Measurements from ENCODE around the gene TMEM141.
"Not testable (repeated sequence)": the region's sequence is repeated elsewhere in the genome, so short reads cannot be mapped to it uniquely, and the experiment has no call there.

The TMEM141 gene

GRCh38 chr9:136773386-136774044 lies 17.6 kb upstream of the TMEM141 start:
- DNase-seq (ENCODE audit: low read depth, low spot score): no peak

DNA sequence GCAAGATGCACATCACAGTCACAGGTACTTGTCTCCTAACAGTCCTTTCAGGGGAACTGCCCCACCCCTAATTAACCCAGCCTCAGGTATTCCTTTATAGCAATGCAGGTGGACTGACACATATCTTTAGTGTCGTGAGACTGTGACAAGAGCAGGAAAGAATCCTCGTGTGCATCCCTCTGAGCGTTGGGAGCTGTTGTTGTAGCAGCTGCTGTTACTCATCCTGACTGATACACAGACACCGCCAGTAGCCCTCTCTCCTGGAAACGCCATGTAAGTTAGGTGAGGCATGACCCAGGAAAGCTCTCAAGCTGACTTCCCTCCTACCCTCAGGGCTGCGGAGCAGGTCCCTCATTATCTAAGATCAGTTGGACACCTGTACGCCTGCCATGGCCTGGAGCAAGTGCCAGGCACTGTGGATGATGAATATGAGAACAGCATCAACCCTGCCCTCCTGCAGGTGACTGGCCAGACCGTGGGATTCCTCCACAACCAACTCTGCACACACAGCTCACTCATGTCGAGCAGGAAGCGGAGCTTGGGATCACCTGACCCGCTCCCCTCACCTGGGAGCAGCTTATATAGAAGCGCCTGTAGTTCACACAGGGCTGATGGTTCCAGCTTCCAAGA lies 16.6 kb upstream of the TMEM141 start:
- DNase-seq (ENCODE audit: low read depth, low spot score): no peak

DNA sequence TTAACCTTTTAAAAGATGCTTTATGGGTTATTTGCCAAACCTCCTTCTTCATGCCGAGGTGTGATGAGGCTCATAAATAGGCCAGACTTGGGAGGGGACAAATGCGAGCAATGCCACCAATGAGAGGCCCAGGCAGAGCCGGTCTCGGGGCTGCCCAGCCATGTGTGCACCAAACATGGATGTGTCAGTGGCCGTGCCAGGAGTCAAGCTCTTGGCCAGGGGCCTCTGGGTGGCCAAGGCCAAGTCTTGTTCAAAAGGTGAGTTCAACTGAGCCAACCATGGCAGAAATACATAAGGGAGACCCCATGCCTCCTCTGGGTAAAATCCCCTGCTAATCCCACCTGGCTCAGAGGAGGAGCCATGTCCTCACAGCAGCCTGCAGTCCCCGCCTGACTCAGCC lies 16.0 kb upstream of the TMEM141 start:
- no peak for DNase-seq (ENCODE audit: low read depth, low spot score)

- DNase-seq (ENCODE audit: low read depth, low spot score): no peak
Observed at GRCh38 chr9:136776947-136777346, 14.2 kb upstream of the TMEM141 start.

- DNase-seq (ENCODE audit: low read depth, low spot score): no peak
Observed at GRCh38 chr9:136777359-136777758, 13.8 kb upstream of the TMEM141 start.

DNA sequence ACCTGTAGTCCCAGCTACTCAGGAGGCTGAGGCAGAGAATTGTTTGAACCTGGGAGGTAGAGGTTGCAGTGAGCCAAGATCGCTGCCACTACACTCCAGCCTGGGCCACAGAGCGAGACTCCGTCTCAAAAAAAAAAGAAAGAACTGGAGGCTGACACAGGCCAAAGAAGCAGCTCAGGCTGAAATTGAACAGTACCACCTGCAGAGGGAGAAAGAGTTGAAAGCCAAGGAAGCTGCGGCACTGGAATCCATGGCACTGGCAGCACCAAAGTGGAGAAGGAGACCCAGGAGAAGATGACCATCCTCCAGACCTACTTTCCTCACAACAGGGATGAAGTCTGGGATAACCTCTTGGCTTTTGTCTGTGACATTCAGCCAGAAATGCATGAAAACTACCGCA lies 11.3 kb upstream of the TMEM141 start:
- no peak for DNase-seq (ENCODE audit: low read depth, low spot score)

- no peak for DNase-seq (ENCODE audit: low read depth, low spot score)
Observed at GRCh38 chr9:136782452-136782851, 8.7 kb upstream of the TMEM141 start.

DNA sequence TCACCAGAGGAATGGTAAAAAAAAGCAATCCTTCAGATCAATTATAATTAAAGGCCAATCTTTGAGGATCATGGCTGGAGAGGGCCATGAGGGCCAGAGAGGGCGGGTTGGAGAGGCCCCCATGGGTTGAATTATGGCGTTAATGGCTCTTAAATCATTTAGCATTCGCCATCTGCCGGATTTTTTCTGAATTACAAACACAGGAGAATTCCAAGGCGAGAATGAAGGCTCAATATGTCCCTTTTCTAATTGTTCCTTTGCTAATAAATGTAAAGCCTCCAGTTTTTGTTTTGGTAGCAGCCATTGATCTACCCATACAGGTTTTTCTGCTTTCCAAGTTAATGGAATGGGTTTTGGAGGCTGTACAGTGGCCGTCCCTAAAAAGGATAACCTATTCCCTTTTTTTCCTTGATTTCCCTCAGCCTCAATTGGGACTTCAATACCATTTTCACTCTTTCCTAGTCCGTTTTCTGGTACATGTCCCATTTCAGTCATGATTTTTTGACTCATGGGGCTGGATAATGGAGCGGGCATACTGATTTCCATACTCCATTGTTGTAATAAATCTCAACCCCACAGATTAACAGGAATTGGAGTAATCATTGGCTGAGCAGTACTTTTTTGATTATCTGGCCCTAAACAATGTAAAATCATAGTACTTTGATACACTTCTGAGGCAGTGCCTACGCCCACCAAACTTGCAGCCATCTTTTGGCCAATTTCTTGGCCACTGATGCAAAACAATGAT lies 6.7 kb upstream of the TMEM141 start:
- DNase-seq (ENCODE audit: low read depth, low spot score): no peak

DNA sequence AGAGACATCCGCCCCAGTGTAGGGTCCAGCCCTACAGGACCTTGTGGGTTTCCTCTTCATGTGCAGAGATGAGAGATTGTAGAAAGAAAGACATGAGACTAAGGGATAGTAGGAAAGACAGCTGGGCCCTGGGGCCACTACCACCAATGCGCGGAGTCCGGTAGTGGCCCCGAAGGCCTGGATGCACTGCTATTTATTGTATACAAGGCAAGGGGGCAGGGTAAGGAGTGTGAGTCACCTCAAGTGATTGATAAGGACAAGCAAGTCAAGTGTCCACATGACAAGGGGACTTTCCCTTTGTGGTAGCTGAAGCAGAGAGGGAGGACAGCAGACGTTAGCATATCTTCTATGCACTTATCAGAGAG lies 6.2 kb upstream of the TMEM141 start:
- DNase-seq (ENCODE audit: low read depth, low spot score): no peak

GRCh38 chr9:136785565-136786355 lies 5.4 kb upstream of the TMEM141 start:
- not testable (repeated sequence) for DNase-seq (ENCODE audit: low read depth, low spot score)

GRCh38 chr9:136786451-136786850 lies 4.7 kb upstream of the TMEM141 start:
- no peak for DNase-seq (ENCODE audit: low read depth, low spot score)

- not testable (repeated sequence) for DNase-seq (ENCODE audit: low read depth, low spot score)
Observed at GRCh38 chr9:136786983-136787382, 4.2 kb upstream of the TMEM141 start.

GRCh38 chr9:136787690-136788400 lies 3.3 kb upstream of the TMEM141 start:
- no peak for DNase-seq (ENCODE audit: low read depth, low spot score)

- DNase-seq (ENCODE audit: low read depth, low spot score): not testable (repeated sequence)
Observed at GRCh38 chr9:136788644-136789522, 2.3 kb upstream of the TMEM141 start.

DNA sequence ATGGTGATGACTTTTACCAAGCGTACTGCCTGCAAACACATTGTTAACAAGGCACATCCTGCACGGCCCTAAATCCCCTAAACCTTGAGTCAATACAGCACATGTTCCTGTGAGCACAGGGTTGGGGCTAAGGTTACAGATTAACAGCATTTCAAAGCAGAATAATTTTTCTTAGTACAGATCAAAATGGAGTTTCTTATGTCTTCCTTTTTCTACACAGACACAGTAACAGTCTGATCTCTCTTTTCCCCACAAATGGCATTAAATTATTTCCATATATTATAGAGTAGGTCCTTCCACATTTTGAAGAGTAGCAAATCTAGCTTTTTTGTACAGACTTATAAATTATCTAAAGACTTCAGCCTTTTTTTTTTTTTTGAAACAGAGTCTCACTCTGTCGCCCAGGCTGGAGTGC lies 1.6 kb upstream of the TMEM141 start:
- no peak for DNase-seq (ENCODE audit: low read depth, low spot score)

DNA sequence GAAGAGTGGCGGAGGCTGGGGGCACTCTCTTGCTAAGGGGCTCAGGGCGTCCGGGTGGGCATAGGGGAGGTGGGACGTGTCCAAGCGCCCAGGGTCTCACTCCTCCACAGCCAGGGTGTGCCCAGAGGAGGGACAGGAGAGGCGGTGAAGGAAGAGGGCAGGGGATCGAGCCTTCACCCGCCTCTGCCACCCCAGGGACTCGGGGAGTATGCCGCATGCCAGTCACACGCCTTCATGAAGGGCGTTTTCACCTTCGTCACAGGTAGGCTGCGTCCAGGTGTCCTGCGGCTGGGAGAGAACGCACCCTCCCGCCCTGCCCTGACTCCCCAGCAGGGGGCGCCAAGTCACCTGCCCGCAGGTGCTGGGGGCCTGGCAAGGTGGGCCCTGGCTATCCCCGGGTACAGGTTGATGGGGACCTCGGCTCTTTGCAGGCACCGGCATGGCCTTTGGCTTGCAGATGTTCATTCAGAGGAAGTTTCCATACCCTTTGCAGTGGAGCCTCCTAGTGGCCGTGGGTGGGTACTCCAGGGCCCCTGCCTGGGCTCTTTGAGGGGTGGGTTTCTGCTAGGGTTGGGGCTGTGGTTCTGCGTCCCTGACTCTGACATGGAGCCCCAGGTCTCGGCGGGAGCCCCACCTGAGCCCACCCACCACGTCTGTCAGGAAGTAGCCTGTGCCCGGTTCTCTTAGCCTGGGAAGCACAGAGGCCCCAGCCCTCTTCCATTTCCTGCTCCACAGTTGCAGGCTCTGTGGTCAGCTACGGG lies 552 bp downstream of the TMEM141 start:
- no peak for DNase-seq (ENCODE audit: low read depth, low spot score)

DNA sequence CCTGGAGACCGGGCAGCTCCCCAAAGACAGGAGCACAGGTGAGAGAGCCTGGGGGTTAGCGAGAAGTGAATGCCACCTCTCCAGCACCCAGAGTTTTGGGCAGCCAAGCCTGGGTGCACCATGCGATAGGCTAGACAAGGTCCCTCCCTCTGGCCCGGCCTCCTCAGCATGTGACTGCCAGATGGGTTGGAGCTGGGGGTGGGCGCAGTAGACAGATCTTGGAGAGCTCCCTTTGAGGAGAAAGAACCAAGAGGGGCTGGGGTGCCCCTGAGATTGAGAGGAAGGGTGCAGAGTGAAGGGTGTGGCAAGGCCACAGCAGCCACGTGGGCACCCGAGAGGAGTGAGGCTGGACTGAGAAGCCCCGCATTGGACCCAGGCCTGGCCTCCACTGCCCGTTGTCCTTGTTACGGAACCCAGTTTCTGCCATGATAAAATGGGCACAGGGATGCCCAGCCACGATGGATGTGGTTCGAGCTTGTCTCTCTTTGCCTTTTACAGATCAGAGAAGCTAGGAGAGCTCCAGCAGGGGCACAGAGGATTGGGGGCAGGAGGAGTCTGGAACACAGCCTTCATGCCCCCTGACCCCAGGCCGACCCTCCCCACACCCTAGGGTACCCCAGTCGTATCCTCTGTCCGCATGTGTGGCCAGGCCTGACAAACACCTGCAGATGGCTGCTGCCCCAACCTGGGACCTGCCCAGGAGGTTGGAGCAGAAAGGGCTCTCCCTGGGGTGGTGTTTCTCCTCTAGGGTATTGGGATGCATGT lies 1.4 kb downstream of the TMEM141 start:
- no peak for DNase-seq (ENCODE audit: low read depth, low spot score)

DNA sequence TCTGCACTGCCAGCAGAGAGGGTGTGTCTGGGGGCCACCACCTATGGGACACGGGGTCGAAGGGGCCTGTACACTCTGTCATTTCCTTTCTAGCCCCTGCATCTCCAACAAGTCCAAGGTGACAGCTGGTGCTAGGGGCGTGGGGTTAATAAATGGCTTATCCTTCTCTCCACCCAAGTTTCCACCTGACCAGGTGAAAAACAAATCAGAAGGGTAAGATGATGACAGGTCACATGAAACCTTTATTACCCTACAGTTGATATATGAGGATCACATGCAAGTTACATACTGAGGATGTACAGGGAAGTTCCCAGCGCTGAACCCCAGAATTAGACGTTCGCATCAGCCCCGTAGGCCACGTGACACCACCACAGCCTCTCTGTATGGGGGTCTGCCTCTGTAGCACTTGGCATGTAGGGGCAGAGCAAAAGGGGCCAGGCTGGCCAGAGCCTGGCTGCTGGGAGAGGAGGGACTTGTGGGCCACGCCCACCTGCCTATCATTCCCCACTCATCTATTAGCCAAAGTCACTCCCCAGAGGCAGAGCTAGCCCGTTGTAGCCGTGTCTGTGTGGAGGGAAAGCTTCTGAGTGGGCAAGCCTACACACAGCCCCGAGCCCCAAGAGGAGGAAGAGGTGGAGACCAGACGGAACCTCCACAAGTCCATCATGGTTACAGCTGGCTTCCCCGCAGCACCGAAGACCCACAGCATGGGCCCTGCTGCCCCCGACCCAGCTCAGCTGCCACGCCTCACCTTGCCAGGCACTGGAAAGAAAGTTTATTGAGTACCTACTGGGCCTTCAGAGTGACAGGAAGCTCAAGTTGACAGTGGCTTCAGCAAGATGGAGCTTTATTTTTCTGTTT lies 2.2 kb downstream of the TMEM141 start:
- DNase-seq (ENCODE audit: low read depth, low spot score): no peak

Data from brain pericyte (primary cell).